ENCODE measurements around the gene SGO2.

The SGO2 gene

GRCh38 chr2:200603972-200604371 is 78.0 kb downstream of the SGO2 start:
- TF ChIP-seq ZNF366 (tag by site-specific recombination; conservative IDR thresholded peaks at IDR 0.05) (no peak), SP7 (tag by site-specific recombination; IDR thresholded peaks at IDR 0.05) (no peak), ZNF843 (tag by site-specific recombination; IDR thresholded peaks at IDR 0.05) (no peak), ZNF292 (tag by site-specific recombination; IDR thresholded peaks at IDR 0.05; ENCODE audit: borderline replicate concordance, low read depth) (no peak)
- Histone ChIP-seq H3K9me3 (ENCODE audit: control insufficient read depth, insufficient read depth, low read depth, low read length) (no peaks in the 10 kb centered on the region), H3K36me3 (ENCODE audit: control insufficient read depth in 2 of 2, insufficient read depth in 1 of 2, low read length in 2 of 2) (no peaks in the 10 kb centered on the region), H3K27ac (ENCODE audit: extremely low read depth, low read depth, low read length) (no peak overlapping the region), H3K4me1 (ENCODE audit: control insufficient read depth, insufficient read depth, low read length) (peaks cover 16% of the 10 kb centered on the region), H3K4me3 (ENCODE audit: low read depth, low read length) (no peak overlapping the region)
- POLR2A ChIA-PET = no interaction called here
- CTCF ChIA-PET = interaction anchor here (0.5 to 1.2 kb wide), 4 partner anchors 10 to 1271 kb away, joined by 3 to 5 read pairs (median 3); no protein-coding TSS in a partner anchor

GRCh38 chr2:200604571-200605255 is 78.7 kb downstream of the SGO2 start:
- POLR2A ChIA-PET = no interaction called here
- no peak overlapping the region for H3K4me3 ChIP-seq (ENCODE audit: low read depth, low read length)
- TF ChIP-seq KLF8 (tag by site-specific recombination; IDR thresholded peaks at IDR 0.05) = no peak
- TF ChIP-seq, protein P1, sequence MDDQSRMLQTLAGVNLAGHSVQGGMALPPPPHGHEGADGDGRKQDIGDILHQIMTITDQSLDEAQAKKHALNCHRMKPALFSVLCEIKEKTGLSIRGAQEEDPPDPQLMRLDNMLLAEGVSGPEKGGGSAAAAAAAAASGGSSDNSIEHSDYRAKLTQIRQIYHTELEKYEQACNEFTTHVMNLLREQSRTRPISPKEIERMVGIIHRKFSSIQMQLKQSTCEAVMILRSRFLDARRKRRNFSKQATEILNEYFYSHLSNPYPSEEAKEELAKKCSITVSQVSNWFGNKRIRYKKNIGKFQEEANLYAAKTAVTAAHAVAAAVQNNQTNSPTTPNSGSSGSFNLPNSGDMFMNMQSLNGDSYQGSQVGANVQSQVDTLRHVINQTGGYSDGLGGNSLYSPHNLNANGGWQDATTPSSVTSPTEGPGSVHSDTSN (CRISPR knock-in tag; IDR thresholded peaks at IDR 0.05) = no peak
- no peak for TF ChIP-seq ZNF302 (tag by site-specific recombination; IDR thresholded peaks at IDR 0.05; ENCODE audit: low read depth)
- H3K27ac ChIP-seq (ENCODE audit: extremely low read depth, low read depth, low read length) = no peak overlapping the region
- H3K36me3 ChIP-seq (ENCODE audit: control insufficient read depth in 2 of 2, insufficient read depth in 1 of 2, low read length in 2 of 2) = no peaks in the 10 kb centered on the region
- peaks cover 16% of the 10 kb centered on the region for H3K4me1 ChIP-seq (ENCODE audit: control insufficient read depth, insufficient read depth, low read length)
- H3K9me3 ChIP-seq (ENCODE audit: control insufficient read depth, insufficient read depth, low read depth, low read length) = no peaks in the 10 kb centered on the region
- CTCF ChIA-PET = interaction anchor here (0.6 kb wide), 1 partner anchor 1270 kb away, joined by 5 read pairs; no protein-coding TSS in a partner anchor

DNA sequence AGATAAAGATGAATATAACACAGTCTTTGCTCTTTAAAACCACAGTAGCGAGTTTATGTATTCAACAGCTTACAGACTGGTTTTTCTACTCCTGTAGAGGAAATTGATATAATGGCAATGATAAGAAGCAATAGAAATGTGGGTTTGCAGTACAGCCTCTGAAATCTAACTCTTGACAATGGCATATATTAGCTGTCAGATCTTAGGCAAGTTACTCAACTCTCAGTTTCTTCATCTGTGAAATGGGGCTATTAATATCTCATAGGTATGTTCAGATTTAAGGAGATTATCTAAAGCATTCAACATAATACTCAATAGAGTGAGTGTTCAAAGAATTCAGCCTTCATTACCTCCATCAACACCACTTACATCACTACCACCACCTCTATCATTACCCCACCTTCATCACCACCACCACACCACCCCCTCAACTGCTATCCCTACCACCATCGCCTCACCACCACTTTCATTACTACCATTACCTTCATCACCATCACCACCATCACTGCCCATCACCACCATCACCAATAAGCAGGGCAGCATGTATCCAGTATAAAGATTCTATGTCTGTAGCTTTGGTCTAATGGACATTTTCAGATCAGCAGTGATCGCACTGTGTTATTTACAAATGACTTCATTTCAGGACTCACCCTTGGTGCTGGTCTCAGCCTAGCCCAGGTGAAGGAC is 82.5 kb downstream of the SGO2 start:
- no peak overlapping the region for H3K27ac ChIP-seq (ENCODE audit: extremely low read depth, low read depth, low read length)
- CTCF ChIA-PET = no interaction called here
- TF ChIP-seq ZNF701 (tag by site-specific recombination; IDR thresholded peaks at IDR 0.05) (no peak), ZBTB21 (tag by site-specific recombination; IDR thresholded peaks at IDR 0.05) (no peak), GLIS2 (tag by site-specific recombination; IDR thresholded peaks at IDR 0.05) (no peak), ZNF426 (tag by site-specific recombination; IDR thresholded peaks at IDR 0.05) (no peak), ZNF433 (tag by site-specific recombination; IDR thresholded peaks at IDR 0.05; ENCODE audit: low read depth) (no peak), ZNF140 (tag by site-specific recombination; IDR thresholded peaks at IDR 0.05) (no peak), ZSCAN5A (tag by site-specific recombination; IDR thresholded peaks at IDR 0.05) (no peak), ZNF518A (tag by site-specific recombination; conservative IDR thresholded peaks at IDR 0.05; ENCODE audit: low read depth) (no peak)
- TF ChIP-seq, protein P2, sequence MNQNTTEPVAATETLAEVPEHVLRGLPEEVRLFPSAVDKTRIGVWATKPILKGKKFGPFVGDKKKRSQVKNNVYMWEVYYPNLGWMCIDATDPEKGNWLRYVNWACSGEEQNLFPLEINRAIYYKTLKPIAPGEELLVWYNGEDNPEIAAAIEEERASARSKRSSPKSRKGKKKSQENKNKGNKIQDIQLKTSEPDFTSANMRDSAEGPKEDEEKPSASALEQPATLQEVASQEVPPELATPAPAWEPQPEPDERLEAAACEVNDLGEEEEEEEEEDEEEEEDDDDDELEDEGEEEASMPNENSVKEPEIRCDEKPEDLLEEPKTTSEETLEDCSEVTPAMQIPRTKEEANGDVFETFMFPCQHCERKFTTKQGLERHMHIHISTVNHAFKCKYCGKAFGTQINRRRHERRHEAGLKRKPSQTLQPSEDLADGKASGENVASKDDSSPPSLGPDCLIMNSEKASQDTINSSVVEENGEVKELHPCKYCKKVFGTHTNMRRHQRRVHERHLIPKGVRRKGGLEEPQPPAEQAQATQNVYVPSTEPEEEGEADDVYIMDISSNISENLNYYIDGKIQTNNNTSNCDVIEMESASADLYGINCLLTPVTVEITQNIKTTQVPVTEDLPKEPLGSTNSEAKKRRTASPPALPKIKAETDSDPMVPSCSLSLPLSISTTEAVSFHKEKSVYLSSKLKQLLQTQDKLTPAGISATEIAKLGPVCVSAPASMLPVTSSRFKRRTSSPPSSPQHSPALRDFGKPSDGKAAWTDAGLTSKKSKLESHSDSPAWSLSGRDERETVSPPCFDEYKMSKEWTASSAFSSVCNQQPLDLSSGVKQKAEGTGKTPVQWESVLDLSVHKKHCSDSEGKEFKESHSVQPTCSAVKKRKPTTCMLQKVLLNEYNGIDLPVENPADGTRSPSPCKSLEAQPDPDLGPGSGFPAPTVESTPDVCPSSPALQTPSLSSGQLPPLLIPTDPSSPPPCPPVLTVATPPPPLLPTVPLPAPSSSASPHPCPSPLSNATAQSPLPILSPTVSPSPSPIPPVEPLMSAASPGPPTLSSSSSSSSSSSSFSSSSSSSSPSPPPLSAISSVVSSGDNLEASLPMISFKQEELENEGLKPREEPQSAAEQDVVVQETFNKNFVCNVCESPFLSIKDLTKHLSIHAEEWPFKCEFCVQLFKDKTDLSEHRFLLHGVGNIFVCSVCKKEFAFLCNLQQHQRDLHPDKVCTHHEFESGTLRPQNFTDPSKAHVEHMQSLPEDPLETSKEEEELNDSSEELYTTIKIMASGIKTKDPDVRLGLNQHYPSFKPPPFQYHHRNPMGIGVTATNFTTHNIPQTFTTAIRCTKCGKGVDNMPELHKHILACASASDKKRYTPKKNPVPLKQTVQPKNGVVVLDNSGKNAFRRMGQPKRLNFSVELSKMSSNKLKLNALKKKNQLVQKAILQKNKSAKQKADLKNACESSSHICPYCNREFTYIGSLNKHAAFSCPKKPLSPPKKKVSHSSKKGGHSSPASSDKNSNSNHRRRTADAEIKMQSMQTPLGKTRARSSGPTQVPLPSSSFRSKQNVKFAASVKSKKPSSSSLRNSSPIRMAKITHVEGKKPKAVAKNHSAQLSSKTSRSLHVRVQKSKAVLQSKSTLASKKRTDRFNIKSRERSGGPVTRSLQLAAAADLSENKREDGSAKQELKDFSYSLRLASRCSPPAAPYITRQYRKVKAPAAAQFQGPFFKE (tag by site-specific recombination; IDR thresholded peaks at IDR 0.05; ENCODE audit: borderline replicate concordance) = no peak

More for the DNA sequence above, 82.5 kb downstream of the SGO2 start:
- Histone ChIP-seq H3K4me1 (ENCODE audit: control insufficient read depth, insufficient read depth, low read length) (no peaks in the 10 kb centered on the region), H3K4me3 (ENCODE audit: low read depth, low read length) (no peak overlapping the region), H3K36me3 (ENCODE audit: control insufficient read depth in 2 of 2, insufficient read depth in 1 of 2, low read length in 2 of 2) (no peaks in the 10 kb centered on the region), H3K9me3 (ENCODE audit: control insufficient read depth, insufficient read depth, low read depth, low read length) (no peaks in the 10 kb centered on the region)
- POLR2A ChIA-PET = interaction anchor here (0.6 kb wide), 1 partner anchor 134 kb away, joined by 3 read pairs; no protein-coding TSS in a partner anchor
